Epithelial cell of proximal tubule (primary cell): ENCODE results near the gene C1orf94. TPM values are rescaled to one million over a fixed set of nuclear protein-coding genes. Genes with fewer than 3 reads are reported as not detected.

Experiments
- DNase-seq: peaks from one replicate; pipeline ENCODE4 v3.0.0-alpha.2; 2011; ENCODE audit warnings: low read depth
- H3K4me3 ChIP-seq: 2 replicates; pipeline ENCODE4 v1.5.1; 2011; ENCODE audit warnings: low read depth, mild to moderate bottlenecking, low read length
- total RNA-seq: library from RNA; depleted of rRNA; stranded (reverse); fragments of >200 nt; gene quantifications from 2 replicates; pipeline ENCODE4 v1.2.3, GENCODE V29; 2015
- TF ChIP-seq, protein P1 (sequence below): conservative IDR thresholded peaks from 2 replicates; pipeline ENCODE4 v1.5.1; 2012; ENCODE audit warnings: low read depth, mild to moderate bottlenecking, low read length

The C1orf94 gene
- total RNA-seq, 1 donor from 2014 or later: not detected

DNA sequence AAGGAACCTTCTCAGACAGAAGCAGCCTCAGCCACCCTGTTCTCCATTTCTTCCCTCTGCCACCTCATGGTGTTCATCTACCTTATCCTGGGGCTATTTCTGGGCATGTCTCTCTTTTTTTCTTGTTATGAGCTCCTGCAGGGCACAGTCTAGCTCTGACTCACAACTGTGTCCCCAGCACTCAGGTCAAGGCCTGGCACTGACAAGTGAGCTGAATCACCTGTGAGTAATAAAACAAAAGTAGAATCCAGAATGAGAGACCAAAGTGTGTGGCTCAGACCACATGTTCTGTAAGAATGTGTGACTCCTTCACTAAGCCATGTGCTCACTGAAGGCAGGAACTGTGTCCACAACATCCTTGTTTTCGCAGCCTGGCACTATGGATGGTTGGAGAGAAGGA, 23.2 kb downstream of the C1orf94 start:
- peak; percentile 70 for DNase-seq
- TF ChIP-seq, protein P1, sequence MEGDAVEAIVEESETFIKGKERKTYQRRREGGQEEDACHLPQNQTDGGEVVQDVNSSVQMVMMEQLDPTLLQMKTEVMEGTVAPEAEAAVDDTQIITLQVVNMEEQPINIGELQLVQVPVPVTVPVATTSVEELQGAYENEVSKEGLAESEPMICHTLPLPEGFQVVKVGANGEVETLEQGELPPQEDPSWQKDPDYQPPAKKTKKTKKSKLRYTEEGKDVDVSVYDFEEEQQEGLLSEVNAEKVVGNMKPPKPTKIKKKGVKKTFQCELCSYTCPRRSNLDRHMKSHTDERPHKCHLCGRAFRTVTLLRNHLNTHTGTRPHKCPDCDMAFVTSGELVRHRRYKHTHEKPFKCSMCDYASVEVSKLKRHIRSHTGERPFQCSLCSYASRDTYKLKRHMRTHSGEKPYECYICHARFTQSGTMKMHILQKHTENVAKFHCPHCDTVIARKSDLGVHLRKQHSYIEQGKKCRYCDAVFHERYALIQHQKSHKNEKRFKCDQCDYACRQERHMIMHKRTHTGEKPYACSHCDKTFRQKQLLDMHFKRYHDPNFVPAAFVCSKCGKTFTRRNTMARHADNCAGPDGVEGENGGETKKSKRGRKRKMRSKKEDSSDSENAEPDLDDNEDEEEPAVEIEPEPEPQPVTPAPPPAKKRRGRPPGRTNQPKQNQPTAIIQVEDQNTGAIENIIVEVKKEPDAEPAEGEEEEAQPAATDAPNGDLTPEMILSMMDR: no peak
- H3K4me3 ChIP-seq: no peak overlapping the region

DNA sequence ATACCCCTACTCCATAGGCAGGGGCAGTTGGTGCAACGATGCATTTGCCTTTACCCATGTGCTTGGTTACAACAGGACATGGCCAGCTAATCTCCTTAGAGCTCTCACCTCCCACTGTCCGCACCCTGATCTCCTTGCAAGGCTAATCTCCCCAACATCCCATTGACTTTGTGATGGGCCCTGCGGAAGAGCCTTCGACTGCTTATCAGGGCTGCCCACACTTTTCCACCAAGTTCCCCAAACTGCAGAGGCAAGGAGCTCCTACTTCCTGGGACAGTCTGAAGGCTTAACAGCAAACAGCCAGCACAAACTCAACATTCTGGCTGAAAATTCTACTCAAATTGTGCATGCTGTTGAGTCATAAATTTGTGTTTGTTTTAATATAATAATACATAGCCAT, 36.0 kb downstream of the C1orf94 start:
- no peak for DNase-seq
- TF ChIP-seq, protein P1: no peak
- no peak overlapping the region for H3K4me3 ChIP-seq

DNA sequence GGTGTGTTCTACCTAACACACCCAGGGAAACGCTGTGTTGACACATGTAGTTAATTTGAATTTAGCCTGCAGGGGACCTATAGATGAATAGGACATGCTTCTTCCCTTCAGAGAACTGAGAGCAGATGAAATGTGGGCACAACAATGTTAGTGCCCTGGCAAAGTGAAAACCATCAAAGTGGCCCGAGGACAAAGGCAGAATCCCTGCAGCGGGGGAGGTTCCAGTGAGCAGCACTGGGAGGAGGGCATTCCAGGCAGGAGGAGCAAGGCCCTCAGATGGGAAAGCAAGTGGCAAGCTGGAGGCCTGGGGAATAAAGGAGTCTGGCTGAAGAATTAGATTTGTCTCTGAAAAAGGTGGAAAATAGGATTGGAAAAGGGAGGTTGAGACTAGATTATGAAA, 37.2 kb downstream of the C1orf94 start:
- no peak for DNase-seq
- TF ChIP-seq, protein P1: no peak
- no peak overlapping the region for H3K4me3 ChIP-seq

DNA sequence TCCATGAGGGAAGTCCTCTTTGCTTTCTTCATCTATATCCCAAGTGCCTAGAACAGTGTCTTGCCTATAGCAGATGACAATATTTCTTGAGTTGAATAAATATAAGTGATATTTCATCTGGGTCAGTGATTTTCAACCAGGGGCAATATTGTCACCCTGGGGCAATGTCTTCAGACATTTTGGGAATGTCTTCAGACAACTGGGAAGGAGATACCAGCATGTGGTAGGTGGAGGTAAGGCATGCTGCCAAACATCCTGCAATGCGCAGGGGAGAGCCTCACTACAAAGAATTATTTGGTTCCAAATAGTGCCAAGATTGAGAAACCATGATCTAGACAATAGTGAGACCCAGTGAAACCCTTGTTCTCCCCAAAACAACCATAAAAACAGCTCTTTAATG, 54.7 kb downstream of the C1orf94 start:
- TF ChIP-seq, protein P1: no peak
- no peak for DNase-seq
- no peak overlapping the region for H3K4me3 ChIP-seq

DNA sequence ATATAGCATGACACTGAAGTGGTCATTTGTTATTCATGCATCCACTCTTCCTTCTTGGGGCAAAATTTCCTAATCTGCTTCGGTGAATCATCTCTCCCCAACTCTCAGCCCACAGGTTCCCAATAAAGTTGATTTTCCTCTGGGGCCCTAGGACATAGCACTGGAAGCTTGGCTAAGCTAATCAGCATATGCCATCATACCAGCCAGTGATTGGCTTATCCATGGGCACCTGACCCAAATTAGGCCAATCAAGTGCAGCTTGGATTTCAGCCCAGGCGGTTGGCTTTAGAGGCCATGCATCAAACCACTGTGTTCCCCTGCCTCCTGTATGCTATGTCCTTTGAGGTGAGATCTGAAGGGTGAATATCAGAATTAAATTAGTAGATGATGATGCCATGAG, 58.9 kb downstream of the C1orf94 start:
- TF ChIP-seq, protein P1: no peak
- DNase-seq: no peak
- no peak overlapping the region for H3K4me3 ChIP-seq

DNA sequence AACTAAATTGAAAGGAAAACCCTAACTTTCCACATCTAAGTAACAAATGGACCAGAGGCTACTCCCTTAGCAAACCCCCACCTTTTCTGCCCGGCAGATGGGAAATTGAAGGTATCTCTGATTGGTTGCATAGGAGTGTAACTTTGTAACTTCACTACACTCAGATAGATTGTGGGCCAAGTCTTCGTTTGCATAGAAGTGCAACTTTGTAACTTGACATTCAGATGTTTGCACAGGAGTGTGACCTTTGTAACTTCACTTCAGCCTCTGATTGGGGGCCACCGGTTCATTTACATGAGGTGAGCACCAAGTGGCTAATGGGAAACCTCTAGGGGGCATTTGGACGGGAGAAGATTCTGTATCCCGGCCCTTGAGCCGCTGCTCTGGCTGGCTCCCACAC, 59.4 kb downstream of the C1orf94 start:
- no peak overlapping the region for H3K4me3 ChIP-seq
- DNase-seq: no peak
- TF ChIP-seq, protein P1: no peak

DNA sequence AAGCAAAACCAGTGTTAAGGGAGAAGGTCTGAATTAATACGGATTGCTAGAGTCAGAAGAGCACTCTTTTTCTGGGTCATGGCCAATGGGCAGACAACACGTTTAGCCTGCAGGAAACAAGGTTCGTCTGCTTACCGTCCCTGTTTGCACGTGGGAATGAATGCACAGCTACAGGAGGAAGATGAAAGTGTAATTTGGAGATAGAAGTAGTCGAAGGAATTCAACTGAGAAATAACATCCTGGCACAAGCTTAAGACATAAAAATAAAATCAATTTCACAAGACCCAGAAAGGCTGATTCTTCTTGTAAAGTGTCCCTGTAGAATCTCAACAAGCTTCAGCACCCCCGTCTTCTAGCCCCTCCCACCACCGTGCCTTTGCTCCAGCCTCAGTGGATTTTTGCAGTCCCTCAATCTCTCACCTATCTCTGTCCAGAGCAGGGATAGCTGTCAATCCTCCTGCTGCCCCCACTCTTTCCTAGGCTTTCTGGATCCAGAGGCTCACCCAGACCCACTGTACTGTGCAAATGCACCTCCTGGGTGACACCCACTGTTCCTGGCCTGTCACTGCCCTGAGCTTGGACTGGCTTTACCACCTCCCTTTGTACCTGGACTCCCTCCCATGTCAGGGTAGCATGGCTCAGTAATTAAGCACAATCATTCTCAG, 60.6 kb downstream of the C1orf94 start:
- TF ChIP-seq, protein P1: no peak
- H3K4me3 ChIP-seq: no peak overlapping the region

More for the DNA sequence above, 60.6 kb downstream of the C1orf94 start:
- DNase-seq: no peak
